ENCODE measurements around the gene GRIN2A.

- TF ChIP-seq, protein P1, sequence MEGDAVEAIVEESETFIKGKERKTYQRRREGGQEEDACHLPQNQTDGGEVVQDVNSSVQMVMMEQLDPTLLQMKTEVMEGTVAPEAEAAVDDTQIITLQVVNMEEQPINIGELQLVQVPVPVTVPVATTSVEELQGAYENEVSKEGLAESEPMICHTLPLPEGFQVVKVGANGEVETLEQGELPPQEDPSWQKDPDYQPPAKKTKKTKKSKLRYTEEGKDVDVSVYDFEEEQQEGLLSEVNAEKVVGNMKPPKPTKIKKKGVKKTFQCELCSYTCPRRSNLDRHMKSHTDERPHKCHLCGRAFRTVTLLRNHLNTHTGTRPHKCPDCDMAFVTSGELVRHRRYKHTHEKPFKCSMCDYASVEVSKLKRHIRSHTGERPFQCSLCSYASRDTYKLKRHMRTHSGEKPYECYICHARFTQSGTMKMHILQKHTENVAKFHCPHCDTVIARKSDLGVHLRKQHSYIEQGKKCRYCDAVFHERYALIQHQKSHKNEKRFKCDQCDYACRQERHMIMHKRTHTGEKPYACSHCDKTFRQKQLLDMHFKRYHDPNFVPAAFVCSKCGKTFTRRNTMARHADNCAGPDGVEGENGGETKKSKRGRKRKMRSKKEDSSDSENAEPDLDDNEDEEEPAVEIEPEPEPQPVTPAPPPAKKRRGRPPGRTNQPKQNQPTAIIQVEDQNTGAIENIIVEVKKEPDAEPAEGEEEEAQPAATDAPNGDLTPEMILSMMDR (IDR thresholded peaks at IDR 0.05) = no peak
- TF ChIP-seq POLR2A (IDR thresholded peaks at IDR 0.05) = no peak
Measured at GRCh38 chr16:9802160-9802559, 380.1 kb downstream of the GRIN2A start.
